Bronchial epithelial cell (primary cell): ENCODE data around the gene ANO3. TPM values are rescaled to one million over a fixed set of nuclear protein-coding genes. Genes with fewer than 3 reads are reported as not detected.

ENCODE experiments used
- DNase-seq: peaks from one replicate; pipeline ENCODE4 v3.0.0-alpha.2; 2010; ENCODE audit warnings: low read depth
- FAIRE-seq: peaks from 2 replicates; lab custom pipeline; 2011; peaks lifted over from hg19 to GRCh38; lab: Jason Lieb, UNC
- H3K27me3 ChIP-seq: 2 replicates; pipeline ENCODE4 v1.5.1; 2011; ENCODE audit warnings: low read length; ENCODE audit not compliant: control insufficient read depth, insufficient read depth
- H3K36me3 ChIP-seq: 2 replicates; pipeline ENCODE4 v1.5.1; 2011; ENCODE audit warnings: low read length; ENCODE audit not compliant: control insufficient read depth, insufficient read depth
- H3K4me3 ChIP-seq: 2 replicates; pipeline ENCODE4 v1.5.1; 2011; ENCODE audit warnings: mild to moderate bottlenecking, low read depth, low read length, control low read depth
- total RNA-seq: library from RNA; depleted of rRNA; stranded (reverse); fragments of >200 nt; gene quantifications from 2 replicates; pipeline ENCODE4 v1.2.1, GENCODE V29; 2014
- TF ChIP-seq, protein P1 (sequence below): IDR thresholded peaks from 2 replicates; pipeline ENCODE4 v1.5.1; 2011; ENCODE audit warnings: mild to moderate bottlenecking, moderate library complexity, low read length, control low read depth, inconsistent platforms; ENCODE audit not compliant: insufficient read depth, severe bottlenecking

The ANO3 gene
- total RNA-seq, 1 donor from 2014 or later: under 0.01 TPM

DNA sequence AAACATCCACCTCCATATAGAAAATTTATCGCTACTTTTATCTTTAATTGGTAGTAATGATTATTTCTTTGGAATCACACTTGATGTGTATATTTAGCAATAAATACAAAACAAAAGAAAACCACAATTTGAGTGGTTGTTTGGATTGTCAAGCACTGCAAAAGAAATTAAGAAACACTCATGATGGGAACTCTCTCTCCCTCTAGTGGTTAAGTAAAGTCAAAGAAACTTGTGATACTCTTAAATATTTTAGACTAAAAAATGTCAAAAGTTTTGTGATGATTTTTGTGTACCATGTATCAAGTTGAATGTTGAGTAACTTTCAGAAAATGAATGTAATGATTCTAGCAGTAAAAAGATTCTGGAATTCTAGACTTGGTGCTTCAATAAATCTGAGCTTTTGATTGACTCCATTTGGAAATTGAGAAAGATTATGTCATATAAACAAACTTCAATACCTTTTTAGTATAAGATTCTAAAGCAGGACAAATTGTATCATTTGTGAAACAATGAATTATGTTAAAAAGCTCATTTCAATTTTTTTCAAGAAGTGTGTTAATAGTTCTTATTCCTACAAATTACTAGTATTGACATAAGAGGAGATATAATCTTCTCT lies 219.4 kb downstream of the ANO3 start:
- TF ChIP-seq, protein P1, sequence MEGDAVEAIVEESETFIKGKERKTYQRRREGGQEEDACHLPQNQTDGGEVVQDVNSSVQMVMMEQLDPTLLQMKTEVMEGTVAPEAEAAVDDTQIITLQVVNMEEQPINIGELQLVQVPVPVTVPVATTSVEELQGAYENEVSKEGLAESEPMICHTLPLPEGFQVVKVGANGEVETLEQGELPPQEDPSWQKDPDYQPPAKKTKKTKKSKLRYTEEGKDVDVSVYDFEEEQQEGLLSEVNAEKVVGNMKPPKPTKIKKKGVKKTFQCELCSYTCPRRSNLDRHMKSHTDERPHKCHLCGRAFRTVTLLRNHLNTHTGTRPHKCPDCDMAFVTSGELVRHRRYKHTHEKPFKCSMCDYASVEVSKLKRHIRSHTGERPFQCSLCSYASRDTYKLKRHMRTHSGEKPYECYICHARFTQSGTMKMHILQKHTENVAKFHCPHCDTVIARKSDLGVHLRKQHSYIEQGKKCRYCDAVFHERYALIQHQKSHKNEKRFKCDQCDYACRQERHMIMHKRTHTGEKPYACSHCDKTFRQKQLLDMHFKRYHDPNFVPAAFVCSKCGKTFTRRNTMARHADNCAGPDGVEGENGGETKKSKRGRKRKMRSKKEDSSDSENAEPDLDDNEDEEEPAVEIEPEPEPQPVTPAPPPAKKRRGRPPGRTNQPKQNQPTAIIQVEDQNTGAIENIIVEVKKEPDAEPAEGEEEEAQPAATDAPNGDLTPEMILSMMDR: peak; percentile 29
- FAIRE-seq: no peak
- peak; percentile 5 for DNase-seq

DNA sequence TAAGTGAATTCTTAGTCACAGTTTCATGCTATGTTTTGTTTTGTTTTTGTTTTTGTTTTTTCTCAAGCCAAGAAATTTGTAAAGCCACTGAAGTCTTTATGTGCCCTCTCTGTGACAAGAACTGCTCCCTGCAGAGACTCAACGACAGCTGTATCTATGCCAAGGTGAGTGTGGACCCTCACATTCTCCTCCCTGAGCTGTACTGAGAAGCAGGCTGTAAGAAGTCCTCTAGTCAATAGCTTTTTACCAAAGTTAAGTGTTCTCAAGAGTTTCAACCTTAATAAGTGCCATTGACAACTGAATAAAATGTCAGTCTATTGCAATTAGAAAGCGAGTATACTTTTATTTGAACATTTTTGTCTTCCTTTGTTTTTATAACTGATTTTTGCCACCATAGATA lies 221.3 kb downstream of the ANO3 start:
- DNase-seq (no peak), FAIRE-seq (no peak)
- Histone ChIP-seq H3K27me3 (no peaks in the 10 kb centered on the region), H3K36me3 (no peaks in the 10 kb centered on the region), H3K4me3 (no peak overlapping the region)
- TF ChIP-seq, protein P1: no peak

More for the DNA sequence above, 219.4 kb downstream of the ANO3 start:
- Histone ChIP-seq H3K36me3 (no peaks in the 10 kb centered on the region), H3K27me3 (no peaks in the 10 kb centered on the region), H3K4me3 (no peak overlapping the region)

GRCh38 chr11:26554455-26554854 lies 222.5 kb downstream of the ANO3 start:
- TF ChIP-seq, protein P1: no peak
- H3K36me3 ChIP-seq: no peaks in the 10 kb centered on the region
- H3K4me3 ChIP-seq: no peak overlapping the region
- no peaks in the 10 kb centered on the region for H3K27me3 ChIP-seq
- DNase-seq (no peak), FAIRE-seq (no peak)

DNA sequence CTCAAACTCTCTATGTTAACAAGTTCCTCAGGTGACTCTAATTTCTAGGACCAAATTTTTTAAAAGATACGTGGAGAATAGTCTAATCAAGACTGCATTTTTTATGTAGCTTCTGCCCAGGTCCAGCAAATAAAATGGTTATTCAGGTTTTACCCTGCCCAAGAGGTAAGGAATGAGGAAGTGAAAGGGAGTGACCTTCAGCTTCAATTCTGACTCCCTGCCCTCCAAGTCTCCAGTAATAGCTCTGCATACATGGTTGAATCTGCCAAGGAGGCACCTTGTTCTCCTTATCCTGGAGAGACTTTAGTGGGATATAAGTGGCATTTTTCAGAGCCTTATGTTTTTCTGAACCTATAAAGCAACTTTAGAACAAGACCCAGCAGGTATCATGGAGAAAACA lies 224.7 kb downstream of the ANO3 start:
- TF ChIP-seq, protein P1: no peak
- no peak overlapping the region for H3K4me3 ChIP-seq
- no peaks in the 10 kb centered on the region for H3K27me3 ChIP-seq
- FAIRE-seq: no peak
- peak; percentile 29 for DNase-seq
- H3K36me3 ChIP-seq: no peaks in the 10 kb centered on the region

- TF ChIP-seq, protein P1: no peak
- Histone ChIP-seq H3K27me3 (no peaks in the 10 kb centered on the region), H3K36me3 (no peaks in the 10 kb centered on the region), H3K4me3 (no peak overlapping the region)
- no peak for FAIRE-seq
- no peak for DNase-seq
Observed at GRCh38 chr11:26557666-26558065, 225.7 kb downstream of the ANO3 start.

- FAIRE-seq: no peak
- TF ChIP-seq, protein P1: no peak
- DNase-seq: no peak
- Histone ChIP-seq H3K36me3 (no peaks in the 10 kb centered on the region), H3K4me3 (no peak overlapping the region), H3K27me3 (no peaks in the 10 kb centered on the region)
Observed at GRCh38 chr11:26558190-26558589, 226.3 kb downstream of the ANO3 start.
